Breast epithelium (tissue), 4 donors: Measurements from ENCODE around the gene CORO2B. TPM values are rescaled to one million over a fixed set of nuclear protein-coding genes. Genes with fewer than 3 reads are reported as not detected.

Source experiments
- DNase-seq, 2 donors: peaks; one replicate each; pipeline ENCODE4 v3.0.0-alpha.2; 2019; ENCODE audit warnings: low spot score in 2 of 2
- H3K27ac ChIP-seq, 2 donors: fragments of 200-600 bp; sonication (generic) in 1 of 2; one replicate each; pipeline ENCODE4 v1.5.1; 2016 to 2019; ENCODE audit warnings: mild to moderate bottlenecking in 1 of 2
- H3K27me3 ChIP-seq, 2 donors: fragments of 200-600 bp; sonication (generic) in 1 of 2; one replicate each; pipeline versions ENCODE4 v1.5.1 to v1.6.0; 2017 to 2019; ENCODE audit warnings: control low read depth in 1 of 2, mild to moderate bottlenecking in 1 of 2
- H3K36me3 ChIP-seq: fragments of 200-600 bp; one replicate; pipeline ENCODE4 v1.5.1; 2019
- H3K4me1 ChIP-seq, 2 donors: fragments of 200-600 bp; sonication (generic); one replicate each; pipeline ENCODE4 v1.5.1; 2016 to 2019; ENCODE audit warnings: control low read depth in 1 of 2
- H3K4me3 ChIP-seq, 3 donors: fragments of 200-600 bp; sonication (generic); 1 replicate in 2 of 3; 2 replicates in 1 of 3; pipeline ENCODE4 v1.5.1; 2016 to 2019; ENCODE audit warnings: mild to moderate bottlenecking in 3 of 3, moderate library complexity in 2 of 3
- H3K9me3 ChIP-seq, 2 donors: fragments of 200-600 bp; sonication (generic) in 1 of 2; one replicate each; pipeline ENCODE4 v1.5.1; 2016 to 2019; ENCODE audit warnings: control low read depth in 1 of 2
- CTCF ChIP-seq, 3 donors: fragments of 450-650 bp; IDR thresholded peaks; one replicate each; pipeline ENCODE4 v1.5.1; 2016 to 2017; ENCODE audit warnings: antibody characterized with exemption in 3 of 3, mild to moderate bottlenecking in 3 of 3, moderate library complexity in 3 of 3
- POLR2A ChIP-seq: fragments of 450-650 bp; IDR thresholded peaks from one replicate; pipeline ENCODE4 v1.6.1; 2016; ENCODE audit warnings: antibody characterized with exemption, mild to moderate bottlenecking, moderate library complexity
- POLR2AphosphoS5 ChIP-seq, 3 donors: sonication (generic); formaldehyde crosslinking; IDR thresholded peaks; one replicate each; pipeline ENCODE4 v1.6.1; 2017; ENCODE audit warnings: antibody characterized with exemption in 3 of 3
- intact Hi-C: fragments of 100-400 bp; cut with DNase I; formaldehyde crosslinking; loops from one replicate; pipeline ENCODE4 v1.15.1; 2023; ENCODE audit warnings: low total_unique reads
- total RNA-seq, 3 donors: library from RNA; depleted of rRNA; stranded (reverse); fragments of >200 nt; gene quantifications; one replicate each; pipeline ENCODE4 v1.1.0, GENCODE V29; 2016

The CORO2B gene
- total RNA-seq, 3 donors from 2014 or later = 2.9 to 11.2 (median 3.5) TPM

- no peaks in the 10 kb centered on the region for H3K4me1 ChIP-seq
- H3K9me3 ChIP-seq = no peaks in the 10 kb centered on the region
- no peak overlapping the region for H3K27ac ChIP-seq
- H3K4me3 ChIP-seq = no peak overlapping the region
- DNase-seq = no peak
- intact Hi-C loops = loop anchor here (10.0 kb wide), 2 partner anchors 122 to 718 kb away; no protein-coding TSS in a partner anchor
- no peak for TF ChIP-seq CTCF (IDR thresholded peaks at IDR 0.05)
- no peaks in the 10 kb centered on the region for H3K36me3 ChIP-seq
- no peaks in the 10 kb centered on the region for H3K27me3 ChIP-seq
These were observed 26.4 kb upstream of the CORO2B start for GRCh38 chr15:68552344-68552743.

GRCh38 chr15:68552773-68553172 lies 26.0 kb upstream of the CORO2B start:
- Histone ChIP-seq H3K27ac (no peak overlapping the region), H3K27me3 (no peaks in the 10 kb centered on the region), H3K4me1 (no peaks in the 10 kb centered on the region), H3K36me3 (no peaks in the 10 kb centered on the region), H3K9me3 (no peaks in the 10 kb centered on the region), H3K4me3 (no peak overlapping the region)
- intact Hi-C loops = loop anchor here (10.0 kb wide), 2 partner anchors 122 to 718 kb away; no protein-coding TSS in a partner anchor
- no peak for DNase-seq
- TF ChIP-seq POLR2AphosphoS5 (IDR thresholded peaks at IDR 0.05) (no peak), CTCF (IDR thresholded peaks at IDR 0.05) (no peak), POLR2A (no peak)

GRCh38 chr15:68553314-68553993 lies 25.3 kb upstream of the CORO2B start:
- no peak for TF ChIP-seq POLR2AphosphoS5 (IDR thresholded peaks at IDR 0.05)
- TF ChIP-seq POLR2A = no peak
- TF ChIP-seq CTCF (IDR thresholded peaks at IDR 0.05) = no peak

GRCh38 chr15:68553994-68554720 lies 24.6 kb upstream of the CORO2B start:
- intact Hi-C loops = loop anchor here (10.0 kb wide), 2 partner anchors 121 to 719 kb away; no protein-coding TSS in a partner anchor
- H3K36me3 ChIP-seq = no peaks in the 10 kb centered on the region
- peaks cover 0 to 4% of the 10 kb centered on the region in 2 donors for H3K27me3 ChIP-seq
- no peak overlapping the region for H3K27ac ChIP-seq
- TF ChIP-seq POLR2A (no peak), POLR2AphosphoS5 (IDR thresholded peaks at IDR 0.05) (no peak), CTCF (IDR thresholded peaks at IDR 0.05) (peak; percentile 63 to 73 (median 68))
- no peaks in the 10 kb centered on the region for H3K9me3 ChIP-seq
- H3K4me3 ChIP-seq = no peak overlapping the region
- peak in 1 of 2 donors; percentile 48 for DNase-seq
- H3K4me1 ChIP-seq = no peaks in the 10 kb centered on the region

More at GRCh38 chr15:68553314-68553993, 25.3 kb upstream of the CORO2B start:
- Histone ChIP-seq H3K36me3 (no peaks in the 10 kb centered on the region), H3K4me1 (no peaks in the 10 kb centered on the region), H3K27ac (no peak overlapping the region), H3K4me3 (no peak overlapping the region), H3K27me3 (peaks cover 0 to 4% of the 10 kb centered on the region in 2 donors), H3K9me3 (no peaks in the 10 kb centered on the region)
- intact Hi-C loops = loop anchor here (10.0 kb wide), 2 partner anchors 121 to 719 kb away; no protein-coding TSS in a partner anchor
- no peak for DNase-seq
